ENCODE results near the gene IFNB1. TPM values are rescaled to one million over a fixed set of nuclear protein-coding genes. Genes with fewer than 3 reads are reported as not detected.

IFNB1 gene
- total RNA-seq, 1 experiment from 2014 or later = not detected

DNA sequence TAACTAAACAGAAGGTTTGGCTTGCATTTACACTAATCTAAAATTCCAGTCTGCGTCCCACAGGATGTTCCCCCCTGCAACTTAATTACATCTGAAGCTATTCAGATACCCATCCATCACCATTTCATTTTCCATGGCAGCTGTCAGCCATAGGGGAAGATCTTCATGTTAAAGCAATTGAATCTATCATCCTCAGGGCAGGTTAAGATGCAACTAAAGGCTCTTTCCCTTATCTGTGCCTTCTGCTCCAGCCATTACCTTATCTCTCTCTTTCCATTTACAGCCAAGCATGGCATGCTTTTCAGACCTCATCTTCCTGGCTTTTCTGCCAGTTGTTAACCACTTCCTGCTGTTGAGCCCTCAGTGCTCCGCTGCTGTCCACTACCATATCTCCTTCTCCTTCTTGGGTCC, 30.5 kb downstream of the IFNB1 start:
- no peak overlapping the region for H2BK20ac ChIP-seq (ENCODE audit: low read depth, low read length, poor library complexity, severe bottlenecking)
- H3K27me3 ChIP-seq (ENCODE audit: insufficient read depth, low read length) = no peaks in the 10 kb centered on the region
- H3K9me3 ChIP-seq (ENCODE audit: control insufficient read depth, low read depth, low read length) = no peaks in the 10 kb centered on the region
- no peaks in the 10 kb centered on the region for H3K4me1 Mint-ChIP-seq
- no peaks in the 10 kb centered on the region for H3K27me3 Mint-ChIP-seq (ENCODE audit: low read depth)
- H4K20me1 ChIP-seq (ENCODE audit: control insufficient read depth, insufficient read depth, insufficient read length) = no peaks in the 10 kb centered on the region
- H2BK15ac ChIP-seq (ENCODE audit: low read depth, low read length) = no peak overlapping the region
- no peaks in the 10 kb centered on the region for H3K79me2 ChIP-seq (ENCODE audit: insufficient read depth, low read length)
- no peak overlapping the region for H2AFZ ChIP-seq (ENCODE audit: low read length)
- DNase-seq = no peak
- H3K27ac Mint-ChIP-seq = no peak overlapping the region
- no peak overlapping the region for H3K4me2 ChIP-seq (ENCODE audit: insufficient read depth, insufficient read length, low read length)
- no CpG with 5 or more reads among the region's 2 CpGs for WGBS (ENCODE audit: extremely low coverage, insufficient read length, low lambda C conversion rate)
- no peak overlapping the region for H3K14ac ChIP-seq (ENCODE audit: insufficient read depth, low read length)
- H3K9me3 Mint-ChIP-seq = no peaks in the 10 kb centered on the region
- no peak overlapping the region for H2BK12ac ChIP-seq (ENCODE audit: insufficient read length, low read depth, low read length)
- no peak overlapping the region for H3K56ac ChIP-seq (ENCODE audit: insufficient read length, low read depth, low read length)
- no peak overlapping the region for H4K5ac ChIP-seq (ENCODE audit: insufficient read length, low read depth, low read length)
- H3K36me3 Mint-ChIP-seq (ENCODE audit: insufficient read depth in 1 of 3, low read depth in 3 of 3) = no peaks in the 10 kb centered on the region
- no peak overlapping the region for H3K23ac ChIP-seq (ENCODE audit: insufficient read length, low read depth, low read length)
- H4K91ac ChIP-seq (ENCODE audit: insufficient read length, low read depth, low read length) = no peak overlapping the region
- no peaks in the 10 kb centered on the region for H3K79me1 ChIP-seq (ENCODE audit: insufficient read depth, low read depth, low read length, poor library complexity, severe bottlenecking)
- H3K4ac ChIP-seq (ENCODE audit: low read depth, low read length) = no peak overlapping the region
- TF ChIP-seq, protein P1, sequence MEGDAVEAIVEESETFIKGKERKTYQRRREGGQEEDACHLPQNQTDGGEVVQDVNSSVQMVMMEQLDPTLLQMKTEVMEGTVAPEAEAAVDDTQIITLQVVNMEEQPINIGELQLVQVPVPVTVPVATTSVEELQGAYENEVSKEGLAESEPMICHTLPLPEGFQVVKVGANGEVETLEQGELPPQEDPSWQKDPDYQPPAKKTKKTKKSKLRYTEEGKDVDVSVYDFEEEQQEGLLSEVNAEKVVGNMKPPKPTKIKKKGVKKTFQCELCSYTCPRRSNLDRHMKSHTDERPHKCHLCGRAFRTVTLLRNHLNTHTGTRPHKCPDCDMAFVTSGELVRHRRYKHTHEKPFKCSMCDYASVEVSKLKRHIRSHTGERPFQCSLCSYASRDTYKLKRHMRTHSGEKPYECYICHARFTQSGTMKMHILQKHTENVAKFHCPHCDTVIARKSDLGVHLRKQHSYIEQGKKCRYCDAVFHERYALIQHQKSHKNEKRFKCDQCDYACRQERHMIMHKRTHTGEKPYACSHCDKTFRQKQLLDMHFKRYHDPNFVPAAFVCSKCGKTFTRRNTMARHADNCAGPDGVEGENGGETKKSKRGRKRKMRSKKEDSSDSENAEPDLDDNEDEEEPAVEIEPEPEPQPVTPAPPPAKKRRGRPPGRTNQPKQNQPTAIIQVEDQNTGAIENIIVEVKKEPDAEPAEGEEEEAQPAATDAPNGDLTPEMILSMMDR (conservative IDR thresholded peaks at IDR 0.05) = no peak
- H3K18ac ChIP-seq (ENCODE audit: insufficient read length, low read depth, low read length) = no peak overlapping the region
- H2BK120ac ChIP-seq (ENCODE audit: low read depth, low read length, poor library complexity, severe bottlenecking) = no peak overlapping the region
- no peak overlapping the region for H3K4me3 Mint-ChIP-seq
- no peak overlapping the region for H3K9ac ChIP-seq (ENCODE audit: extremely low read depth, insufficient read length, low read length)
- no peak overlapping the region for H3K27ac ChIP-seq (ENCODE audit: insufficient read length, low read depth, low read length)
- H2BK5ac ChIP-seq (ENCODE audit: insufficient read length, low read length) = no peak overlapping the region
- H3K4me1 ChIP-seq (ENCODE audit: insufficient read depth, low read length) = no peaks in the 10 kb centered on the region
- no peak overlapping the region for H3T11ph ChIP-seq (ENCODE audit: low read length)
- H3K23me2 ChIP-seq (ENCODE audit: insufficient read length, low read depth, low read length, poor library complexity, severe bottlenecking) = no peaks in the 10 kb centered on the region
- no peak overlapping the region for H4K8ac ChIP-seq (replicated peaks; ENCODE audit: insufficient read length, low read depth, low read length)
- no peak overlapping the region for H2AK5ac ChIP-seq (ENCODE audit: insufficient read length, low read length)

Data from H9 (cell line).